HCT116 (cell line): Measurements from ENCODE around the gene SNX15. TPM values are rescaled to one million over a fixed set of nuclear protein-coding genes. Genes with fewer than 3 reads are reported as not detected.

Experiments used
- ATAC-seq: fragments of 200-7000 bp; cut with Tn5 transposase; 2 replicates; pipeline ENCODE4 v1.9.1; 2020; ENCODE audit warnings: mild to moderate bottlenecking, moderate library complexity
- BruUV-seq: library from RNA; stranded (reverse); fragments of 400-500 nt; replicated peaks from 2 replicates; lab custom pipeline; 2021; lab: Mats Ljungman, UMichigan
- CTCF ChIA-PET: fragments of 300-600 bp; sonication (Branson Sonifier 250); formaldehyde crosslinking; loops from one replicate; lab custom pipeline; 2021; ENCODE audit warnings: antibody characterized with exemption; lab: Charles Lee
- POLR2A ChIA-PET: fragments of 300-600, 350-600 bp; sonication (Branson Sonifier 250); formaldehyde crosslinking; loops from one replicate; lab custom pipeline; 2021; ENCODE audit warnings: antibody characterized with exemption; lab: Charles Lee
- RAD21 ChIA-PET, 2 experiments: fragments of 300-600 bp; sonication (Branson Sonifier 250); formaldehyde crosslinking; loops; one replicate each; lab custom pipeline; 2023; ENCODE audit warnings: low total read pairs in 2 of 2; ENCODE audit not compliant: uncharacterized antibody in 2 of 2, unreplicated experiment in 2 of 2, low non-redundant PET in 1 of 2; lab: Charles Lee
- DNase-seq: peaks from one replicate; pipeline ENCODE4 v3.0.0-alpha.2; 2010; ENCODE audit warnings: low read depth, low spot score
- H2AFZ ChIP-seq: fragments of 200-600 bp; shearing (Covaris generic), sonication (generic); 2 replicates; pipeline ENCODE4 v1.6.1; 2017; ENCODE audit warnings: low read depth, mixed run types, mixed read lengths, antibody characterized with exemption, low read length; ENCODE audit not compliant: poor library complexity, severe bottlenecking
- H3K27ac ChIP-seq: 2 replicates; pipeline ENCODE4 v1.5.1; 2012; ENCODE audit warnings: low read depth, low read length
- H3K27me3 ChIP-seq: fragments of 200-600 bp; sonication (generic); 2 replicates; pipeline ENCODE4 v1.6.1; 2016; ENCODE audit warnings: mixed run types, low read length, mixed read lengths; ENCODE audit not compliant: insufficient read depth
- H3K36me3 ChIP-seq, 2 experiments: fragments of 200-500 bp in 1 of 2; fragments of 200-600 bp in 1 of 2; sonication (Bioruptor generic) in 1 of 2; sonication (generic) in 1 of 2; 2 replicates each; pipeline versions ENCODE4 v1.5.1 to v1.6.1; 2014 to 2016; ENCODE audit warnings: low read length in 2 of 2, inconsistent platforms in 1 of 2, mixed read lengths in 1 of 2, mixed run types in 1 of 2; ENCODE audit not compliant: insufficient read depth in 2 of 2, control insufficient read depth in 1 of 2
- H3K4me1 ChIP-seq, 2 experiments: fragments of 200-600 bp in 1 of 2; sonication (generic) in 1 of 2; 2 replicates each; pipeline versions ENCODE4 v1.5.1 to v1.6.1; 2012 to 2017; ENCODE audit warnings: low read length in 2 of 2, inconsistent platforms in 1 of 2, mild to moderate bottlenecking in 1 of 2, mixed read lengths in 1 of 2, mixed run types in 1 of 2, moderate library complexity in 1 of 2; ENCODE audit not compliant: insufficient read depth in 2 of 2, control insufficient read depth in 1 of 2
- H3K4me2 ChIP-seq: fragments of 200-600 bp; sonication (generic); 2 replicates; pipeline ENCODE4 v1.6.1; 2017; ENCODE audit warnings: mixed run types, low read length, mixed read lengths
- H3K4me3 ChIP-seq, 2 experiments: fragments of 200-600 bp in 1 of 2; sonication (generic) in 1 of 2; replicated peaks in 1 of 2; 2 replicates each; pipeline ENCODE4 v1.5.1; 2011 to 2016; ENCODE audit warnings: low read length in 2 of 2, control low read depth in 1 of 2, low read depth in 1 of 2, mild to moderate bottlenecking in 1 of 2, mixed read lengths in 1 of 2, mixed run types in 1 of 2
- H3K79me2 ChIP-seq: fragments of 200-600 bp; sonication (generic); 2 replicates; pipeline ENCODE4 v1.6.1; 2017; ENCODE audit warnings: mild to moderate bottlenecking, mixed run types, low read length, moderate library complexity, mixed read lengths; ENCODE audit not compliant: insufficient read depth
- H3K9ac ChIP-seq: fragments of 200-600 bp; sonication (generic); 2 replicates; pipeline ENCODE4 v1.6.1; 2016; ENCODE audit warnings: low read length, mixed read lengths
- H3K9me2 ChIP-seq: fragments of 200-600 bp; sonication (generic), shearing (Covaris generic); 2 replicates; pipeline ENCODE4 v1.6.1; 2017; ENCODE audit warnings: mixed run types, mild to moderate bottlenecking, moderate library complexity; ENCODE audit not compliant: insufficient read depth
- H3K9me3 ChIP-seq, 2 experiments: fragments of 200-500 bp in 1 of 2; fragments of 200-600 bp in 1 of 2; sonication (Bioruptor generic) in 1 of 2; sonication (generic) in 1 of 2; 2 replicates each; pipeline ENCODE4 v1.6.1; 2014 to 2017; ENCODE audit warnings: low read length in 2 of 2, mixed read lengths in 2 of 2, inconsistent platforms in 1 of 2, low read depth in 1 of 2, mild to moderate bottlenecking in 1 of 2, mixed run types in 1 of 2, moderate library complexity in 1 of 2; ENCODE audit not compliant: control insufficient read depth in 1 of 2, insufficient read depth in 1 of 2
- H4K20me1 ChIP-seq: fragments of 200-600 bp; sonication (generic), shearing (Covaris generic); 2 replicates; pipeline ENCODE4 v1.6.1; 2017; ENCODE audit warnings: mixed run types, mild to moderate bottlenecking, moderate library complexity; ENCODE audit not compliant: insufficient read depth
- CBX3 ChIP-seq: IDR thresholded peaks from 2 replicates; pipeline ENCODE4 v1.6.1; 2012; ENCODE audit warnings: low read depth
- CTCF ChIP-seq, 3 experiments: fragments of 200-600 bp in 1 of 3; sonication (generic) in 1 of 3; IDR thresholded peaks in 2 of 3; conservative IDR thresholded peaks in 1 of 3; 2 replicates each; pipeline ENCODE4 v1.5.1; 2012 to 2017; ENCODE audit warnings: low read depth in 2 of 3, low read length in 2 of 3, antibody characterized with exemption in 1 of 3, borderline replicate concordance in 1 of 3, control low read depth in 1 of 3, mild to moderate bottlenecking in 1 of 3, mixed read lengths in 1 of 3, mixed run types in 1 of 3, moderate library complexity in 1 of 3; ENCODE audit not compliant: insufficient read depth in 1 of 3
- EGR1 ChIP-seq: IDR thresholded peaks from 2 replicates; pipeline ENCODE4 v1.6.1; 2012; ENCODE audit warnings: low read depth
- EZH2 ChIP-seq: fragments of 200-600 bp; sonication (generic); IDR thresholded peaks from 2 replicates; pipeline ENCODE4 v1.6.1; 2017; ENCODE audit warnings: antibody characterized with exemption, mixed run types
- EZH2phosphoT487 ChIP-seq: fragments of 200-600 bp; IDR thresholded peaks from 2 replicates; pipeline ENCODE4 v1.6.1; 2018; ENCODE audit warnings: antibody characterized with exemption, borderline replicate concordance
- FOSL1 ChIP-seq: IDR thresholded peaks from 2 replicates; pipeline ENCODE4 v1.6.1; 2012; ENCODE audit warnings: low read depth
- JUND ChIP-seq: IDR thresholded peaks from 2 replicates; pipeline ENCODE4 v1.6.1; 2012
- MAX ChIP-seq: IDR thresholded peaks from 2 replicates; pipeline ENCODE4 v1.6.1; 2012
- POLR2A ChIP-seq: IDR thresholded peaks from 2 replicates; pipeline ENCODE4 v1.7.0; 2011; ENCODE audit warnings: borderline replicate concordance; ENCODE audit not compliant: insufficient read depth, insufficient read length; ENCODE audit errors: extremely low read depth
- POLR2AphosphoS5 ChIP-seq: IDR thresholded peaks from 2 replicates; pipeline ENCODE4 v1.6.1; 2011; ENCODE audit warnings: mild to moderate bottlenecking, low read depth, low read length, moderate library complexity
- RAD21 ChIP-seq: IDR thresholded peaks from 2 replicates; pipeline ENCODE4 v1.6.1; 2012; ENCODE audit warnings: low read depth, mild to moderate bottlenecking
- REST ChIP-seq: IDR thresholded peaks from 2 replicates; pipeline ENCODE4 v1.6.1; 2012; ENCODE audit warnings: low read depth
- SIN3A ChIP-seq: IDR thresholded peaks from 2 replicates; pipeline ENCODE4 v1.6.1; 2012; ENCODE audit warnings: low read depth
- SP1 ChIP-seq: IDR thresholded peaks from 2 replicates; pipeline ENCODE4 v1.6.1; 2012; ENCODE audit warnings: low read depth
- SRF ChIP-seq: IDR thresholded peaks from 2 replicates; pipeline ENCODE4 v1.6.1; 2012; ENCODE audit warnings: low read depth
- TCF7L2 ChIP-seq: IDR thresholded peaks from 2 replicates; pipeline ENCODE4 v1.7.0; 2011; ENCODE audit warnings: borderline replicate concordance, inconsistent platforms; ENCODE audit not compliant: insufficient read depth, insufficient read length; ENCODE audit errors: extremely low read depth
- YY1 ChIP-seq: IDR thresholded peaks from 2 replicates; pipeline ENCODE4 v1.6.1; 2011; ENCODE audit warnings: low read length, low read depth, moderate library complexity, mild to moderate bottlenecking; ENCODE audit not compliant: insufficient replicate concordance; ENCODE audit errors: extremely low read depth
- ZBTB33 ChIP-seq: IDR thresholded peaks from 2 replicates; pipeline ENCODE4 v1.6.1; 2011; ENCODE audit warnings: mild to moderate bottlenecking, low read length, moderate library complexity; ENCODE audit not compliant: insufficient replicate concordance; ENCODE audit errors: extremely low read depth
- ZFX ChIP-seq: fragments of 450-650 bp; IDR thresholded peaks from 2 replicates; pipeline ENCODE4 v1.6.1; 2017
- ZNF274 ChIP-seq: fragments of 200-500 bp; sonication (Bioruptor generic); IDR thresholded peaks from 2 replicates; pipeline ENCODE4 v1.6.1; 2014; ENCODE audit warnings: mild to moderate bottlenecking, low read depth, low read length, inconsistent platforms
- intact Hi-C: fragments of 100-400 bp; cut with micrococcal nuclease; formaldehyde crosslinking; loops from 2 replicates; pipeline ENCODE4 v1.10.0; 2022
- total RNA-seq: library from RNA; stranded (reverse); gene quantifications from one replicate; pipeline ENCODE4 v1.2.1, GENCODE V29; 2021; ENCODE audit not compliant: unreplicated experiment

SNX15 gene
- total RNA-seq, 1 experiment from 2014 or later, result 16.8 TPM

- H3K9me3 ChIP-seq, result no peaks in the 10 kb centered on the region
- POLR2A ChIA-PET, result no interaction called here
These were observed 44.8 kb downstream of the SNX15 start for GRCh38 chr11:65071907-65072630.

More at GRCh38 chr11:65071907-65072630, 44.8 kb downstream of the SNX15 start:
- Histone ChIP-seq H3K36me3 (peaks cover 2 to 8% of the 10 kb centered on the region in 2 experiments; a peak in 2 of 4 replicates), H4K20me1 (no peaks in the 10 kb centered on the region), H3K79me2 (peaks cover 8% of the 10 kb centered on the region; the same call in 1 of the 2 replicates), H3K4me3 (no peak overlapping the region), H3K9me2 (no peaks in the 10 kb centered on the region), H3K9ac (no peak overlapping the region), H2AFZ (no peak overlapping the region), H3K27me3 (no peaks in the 10 kb centered on the region), H3K4me2 (no peak overlapping the region), H3K27ac (no peak overlapping the region), H3K4me1 (no peaks in the 10 kb centered on the region)
- TF ChIP-seq TCF7L2 (no peak), CBX3 (no peak), ZFX (no peak), JUND (no peak), CTCF (IDR thresholded peaks at IDR 0.05 in 2 of 3, conservative IDR thresholded peaks at IDR 0.05 in 1 of 3; ENCODE audit: borderline replicate concordance in 1 of 3, insufficient read depth in 1 of 3, low read depth in 2 of 3, low read length in 2 of 3) (no peak), POLR2A (no peak), ZBTB33 (no peak), SP1 (no peak), EZH2 (no peak), RAD21 (no peak), REST (no peak), FOSL1 (no peak), EGR1 (no peak), SRF (no peak), ZNF274 (no peak), YY1 (no peak), MAX (no peak), EZH2phosphoT487 (no peak), POLR2AphosphoS5 (no peak), SIN3A (no peak)
- intact Hi-C loops, result no loop called here
- CTCF ChIA-PET, result no interaction called here
- no peak for DNase-seq
- ATAC-seq, result no peak
- RAD21 ChIA-PET, result no interaction called here
- no TSS peak for BruUV-seq
